OCI-LY1 (cell line): ENCODE measurements around the gene BCAS2.

Experiments used
- CTCF ChIP-seq: fragments of 200-600 bp; sonication (generic), shearing (Covaris generic); IDR thresholded peaks from 2 replicates; pipeline ENCODE4 v1.5.1; 2017; ENCODE audit warnings: mild to moderate bottlenecking, antibody characterized with exemption, low read length, moderate library complexity, mixed read lengths
- EZH2 ChIP-seq: fragments of 200-600 bp; sonication (generic), shearing (Covaris generic); IDR thresholded peaks from 2 replicates; pipeline ENCODE4 v1.8.0; 2017; ENCODE audit warnings: borderline replicate concordance, mixed run types, mild to moderate bottlenecking, antibody characterized with exemption, low read length, moderate library complexity, mixed read lengths

- TF ChIP-seq CTCF = no peak
- TF ChIP-seq EZH2 = no peak
Observed at GRCh38 chr1:114589122-114589521, 7.7 kb upstream of the BCAS2 start.
